ENCODE data around the gene CHCHD6.

GRCh38 chr3:126656371-126657134 is 47.5 kb upstream of the CHCHD6 start:
- no peak for TF ChIP-seq CTCF (IDR thresholded peaks at IDR 0.05)
- no peak for TF ChIP-seq POLR2A (IDR thresholded peaks at IDR 0.05)

Measured in right lobe of liver (tissue), 4 donors.